Measurements from ENCODE around the gene THUMPD1.
A peak's percentile ranks its signal among the peaks of the same experiment; 100 is the strongest.
"Not testable (repeated sequence)": the region's sequence is repeated elsewhere in the genome, so short reads cannot be mapped to it uniquely, and the experiment has no call there.

The THUMPD1 gene

DNA sequence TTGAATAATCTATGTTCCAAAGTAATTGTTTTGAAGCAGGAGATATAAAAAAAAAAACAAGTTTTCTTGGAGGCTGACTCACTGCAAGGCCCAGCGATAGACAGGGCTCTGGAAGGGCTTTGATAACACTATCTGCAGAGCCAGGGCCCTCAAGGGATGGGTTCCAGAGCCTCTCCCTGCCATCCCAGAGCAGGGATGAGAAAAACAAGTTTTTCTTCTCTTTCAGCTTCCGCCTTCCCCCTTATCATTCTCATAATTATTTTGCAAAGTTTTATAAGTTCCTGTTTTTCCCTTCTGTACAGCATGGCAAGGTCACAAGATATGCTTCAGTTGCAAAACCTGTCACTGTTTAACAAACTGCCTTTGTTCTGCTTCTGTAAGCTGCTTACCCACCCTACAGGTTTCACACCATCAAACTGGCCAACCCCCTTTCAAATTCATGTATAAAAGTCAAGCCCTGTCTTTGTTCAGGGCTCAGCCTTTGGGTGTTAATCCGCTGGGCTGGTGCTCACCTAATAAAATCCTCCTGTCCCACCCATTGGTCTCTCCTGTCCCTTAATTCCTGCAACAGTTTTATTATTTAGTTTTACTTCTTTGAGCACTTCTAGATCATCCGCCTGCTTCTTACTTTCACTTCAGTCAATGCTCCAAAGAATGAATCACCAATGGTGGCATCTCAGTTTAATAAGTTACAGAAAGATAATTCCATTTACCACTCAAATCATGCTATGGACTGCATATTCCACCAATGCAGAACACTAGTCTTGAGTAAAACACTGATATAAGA is 5.6 kb upstream of the THUMPD1 start:
- DNase-seq, result no peak

DNA sequence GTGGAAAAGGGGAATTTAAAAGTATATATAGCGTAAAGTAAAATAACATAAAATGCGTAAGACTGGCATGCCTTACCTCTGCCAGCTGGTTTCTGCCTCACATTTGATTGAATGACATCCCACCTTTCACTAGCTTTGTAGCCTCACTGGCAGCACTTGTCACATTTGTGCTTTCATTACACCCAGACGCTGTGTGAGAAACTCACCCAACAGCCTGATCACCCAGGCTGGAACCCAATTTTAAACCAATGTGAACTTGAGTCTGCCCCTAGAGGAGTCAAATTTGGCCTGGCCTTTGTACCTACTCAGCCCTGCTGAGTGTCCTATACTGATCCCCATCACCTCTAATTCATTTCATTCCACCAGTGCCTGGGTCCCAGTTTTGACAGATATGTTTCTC is 4.8 kb upstream of the THUMPD1 start:
- no peak for DNase-seq

DNA sequence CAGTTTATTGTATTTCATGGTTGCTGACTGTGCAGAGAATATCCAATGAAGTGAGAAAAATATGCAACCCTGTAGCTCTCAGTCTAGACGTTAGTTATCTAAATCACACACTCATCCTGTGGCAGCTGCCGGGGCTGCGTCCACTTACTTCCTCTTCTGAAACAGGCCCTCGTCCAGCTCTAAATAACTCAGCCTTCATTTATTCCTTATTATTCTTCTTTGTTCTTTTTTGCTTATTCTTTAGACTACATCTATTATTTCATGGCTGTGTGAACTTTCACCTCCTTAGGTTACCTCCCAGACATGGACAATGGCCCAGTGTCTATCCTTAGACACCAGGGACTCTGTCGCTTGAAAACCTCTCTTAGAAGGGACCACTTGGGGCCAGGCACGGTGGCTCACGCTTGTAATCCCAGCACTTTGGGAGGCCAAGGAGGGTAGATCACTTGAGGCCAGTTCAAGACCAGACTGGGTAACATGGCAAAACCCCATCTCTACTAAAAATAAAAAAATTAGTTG is 3.4 kb upstream of the THUMPD1 start:
- no peak for DNase-seq

DNA sequence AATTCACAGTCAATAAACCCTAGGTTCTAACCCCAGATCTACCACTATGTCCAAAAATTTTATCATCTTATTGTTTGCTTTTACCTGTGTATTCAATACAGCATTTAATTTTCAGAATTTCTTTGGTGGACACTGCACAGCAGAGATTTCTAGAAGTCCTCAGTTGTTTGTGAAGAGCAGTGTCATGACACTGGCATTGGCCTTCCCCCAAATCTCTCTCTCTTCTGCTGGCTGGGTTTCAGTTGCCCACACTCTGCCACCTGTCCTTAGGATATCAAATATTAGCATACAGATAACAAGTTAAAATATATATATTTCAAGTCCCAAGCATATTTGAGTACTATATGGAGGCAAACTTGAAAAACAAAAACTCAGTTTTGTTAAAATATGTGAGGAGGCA is 2.0 kb upstream of the THUMPD1 start:
- no peak for DNase-seq

DNA sequence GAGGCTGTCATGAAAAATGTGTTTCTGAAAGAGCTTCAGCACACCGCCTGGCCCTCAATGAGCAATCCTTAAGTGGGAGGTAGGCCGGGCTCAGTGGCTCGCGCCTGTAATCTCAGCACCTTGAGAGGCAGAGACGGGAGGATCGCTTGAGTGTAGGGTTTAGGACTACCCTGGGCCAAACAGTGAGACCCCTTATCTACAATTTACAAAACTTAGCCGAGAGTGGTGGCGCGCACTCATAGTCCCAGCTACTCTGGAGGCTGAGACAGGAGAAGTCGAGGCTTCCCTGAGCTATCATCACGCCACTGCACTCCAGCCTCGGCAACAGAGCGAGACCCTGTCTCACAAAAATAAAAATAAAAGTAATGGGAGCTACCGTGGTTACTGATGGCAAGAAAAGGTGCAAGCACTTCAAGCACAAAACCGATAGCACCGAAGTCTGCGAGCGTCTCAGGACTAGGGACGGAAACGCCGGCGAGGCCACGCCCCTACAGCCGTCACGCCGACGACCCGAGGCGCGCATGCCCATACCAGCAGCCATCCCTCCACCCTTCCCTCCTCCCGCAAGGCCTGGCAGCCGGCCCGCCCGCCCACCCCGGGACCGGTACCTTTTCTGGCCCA is 607 bp downstream of the THUMPD1 start:
- peak; percentile 81 for DNase-seq

DNA sequence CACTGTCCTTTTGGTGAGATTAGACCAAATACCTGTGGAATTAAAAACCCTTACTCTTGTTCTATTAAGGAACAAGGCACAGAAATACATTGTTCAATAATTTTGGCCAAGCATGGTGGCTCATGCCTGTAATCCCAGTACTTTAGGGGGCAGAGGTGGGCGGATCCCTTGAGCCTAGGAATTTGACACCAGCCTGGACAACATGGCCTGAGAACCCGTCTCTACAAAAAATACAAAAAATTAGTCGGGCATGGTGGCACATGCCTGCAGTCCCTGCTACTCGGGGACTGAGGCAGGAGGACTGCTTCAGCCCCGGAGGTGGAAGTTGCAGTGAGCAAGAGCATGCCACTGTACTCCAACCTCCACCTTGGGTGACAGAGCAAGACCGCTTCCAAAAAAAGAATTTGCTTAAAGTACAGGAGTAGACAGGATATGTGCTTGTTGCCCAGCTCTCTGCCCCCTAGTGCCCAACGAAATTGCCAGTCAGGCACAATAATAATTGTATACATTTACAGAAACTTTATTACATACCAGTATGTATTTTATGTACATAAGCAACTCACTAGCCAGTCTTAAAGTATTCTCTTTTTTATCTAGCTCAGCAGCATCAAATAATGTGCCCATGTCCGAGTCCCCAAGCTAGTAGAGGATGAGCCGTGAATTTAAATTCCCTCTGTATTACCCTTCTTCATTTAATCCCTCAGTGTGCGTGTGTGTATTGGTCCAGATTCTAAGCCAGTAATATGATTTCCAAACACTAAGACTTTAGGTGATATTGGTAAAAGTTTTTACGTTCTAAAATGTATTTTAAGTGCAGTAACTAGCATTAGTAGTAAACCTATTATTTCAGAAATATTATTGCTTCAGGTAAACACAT is 1.4 kb downstream of the THUMPD1 start:
- no peak for DNase-seq

DNA sequence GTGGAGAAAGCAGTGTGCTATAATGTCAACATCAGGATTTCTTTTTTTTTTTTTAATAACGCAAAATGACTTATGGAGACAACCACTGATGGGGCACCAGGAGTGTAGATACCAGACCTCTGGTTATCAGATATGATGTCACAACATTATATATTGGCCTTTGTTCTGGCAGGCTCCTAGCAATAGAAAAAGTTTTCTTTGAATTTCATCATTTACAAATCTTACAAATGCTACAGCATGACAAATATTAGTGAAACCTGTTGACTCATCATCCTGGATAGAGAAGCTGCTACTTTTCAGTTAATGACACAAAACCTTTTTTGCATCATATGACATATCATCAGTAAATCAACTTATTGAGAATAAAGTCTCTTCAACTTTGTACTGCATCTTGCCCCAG is 6.1 kb downstream of the THUMPD1 start:
- DNase-seq, result no peak

DNA sequence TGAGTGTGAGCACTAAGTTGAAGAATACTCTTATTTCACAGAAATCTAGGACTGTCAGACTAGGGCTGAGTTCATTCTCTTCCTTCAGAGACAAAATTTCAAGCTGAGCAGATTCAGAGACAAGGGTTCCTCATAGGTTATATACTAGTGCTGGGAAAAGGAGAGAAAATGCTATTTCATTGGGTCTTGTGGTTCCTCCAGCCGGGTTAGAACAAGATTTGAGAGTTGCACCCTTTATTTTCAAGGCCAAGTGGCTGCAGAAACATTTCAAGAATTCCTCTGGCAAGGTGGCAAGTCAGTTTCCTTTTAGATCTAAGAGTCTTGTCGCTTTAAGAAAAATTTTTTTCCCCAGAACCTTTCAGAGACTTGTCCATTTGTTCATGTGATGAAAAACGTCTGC is 6.8 kb downstream of the THUMPD1 start:
- no peak for DNase-seq

DNA sequence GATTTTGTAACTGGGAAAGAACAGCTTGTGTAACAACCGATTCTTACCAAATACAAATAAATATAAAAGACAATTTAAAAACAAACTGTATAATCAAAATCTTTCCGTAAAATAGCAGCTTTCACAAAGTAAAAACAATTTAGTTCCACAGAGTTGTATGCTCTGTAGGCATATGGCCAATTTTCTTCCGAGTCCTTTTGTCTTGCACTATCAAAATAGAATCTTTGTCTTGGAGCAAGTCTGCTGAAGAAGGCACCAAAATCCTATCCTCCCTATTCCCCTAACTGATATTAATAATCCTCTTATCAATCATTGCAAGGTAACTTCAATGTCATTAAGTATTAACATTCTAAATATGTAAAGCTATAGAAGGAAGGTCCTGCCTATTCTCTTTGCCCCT is 7.6 kb downstream of the THUMPD1 start:
- no peak for DNase-seq

DNA sequence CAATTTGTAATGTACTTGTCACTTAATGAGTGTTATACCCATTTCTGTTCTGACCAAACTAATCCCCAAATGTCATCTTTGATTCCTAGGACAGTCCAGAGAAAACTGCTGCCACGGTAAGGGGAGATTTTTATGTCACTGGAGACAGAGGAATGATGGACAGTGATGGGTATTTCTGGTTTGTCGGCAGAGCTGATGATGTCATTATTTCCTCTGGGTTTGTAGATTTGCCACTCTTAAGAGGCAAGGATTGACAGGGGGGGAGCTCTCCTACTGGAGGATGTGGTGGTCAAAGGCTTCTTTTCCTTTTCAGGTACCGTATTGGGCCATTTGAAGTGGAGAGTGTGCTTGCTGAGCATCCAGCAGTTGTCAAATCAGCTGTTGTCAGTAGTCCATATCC is 12.5 kb downstream of the THUMPD1 start:
- DNase-seq, result no peak

DNA sequence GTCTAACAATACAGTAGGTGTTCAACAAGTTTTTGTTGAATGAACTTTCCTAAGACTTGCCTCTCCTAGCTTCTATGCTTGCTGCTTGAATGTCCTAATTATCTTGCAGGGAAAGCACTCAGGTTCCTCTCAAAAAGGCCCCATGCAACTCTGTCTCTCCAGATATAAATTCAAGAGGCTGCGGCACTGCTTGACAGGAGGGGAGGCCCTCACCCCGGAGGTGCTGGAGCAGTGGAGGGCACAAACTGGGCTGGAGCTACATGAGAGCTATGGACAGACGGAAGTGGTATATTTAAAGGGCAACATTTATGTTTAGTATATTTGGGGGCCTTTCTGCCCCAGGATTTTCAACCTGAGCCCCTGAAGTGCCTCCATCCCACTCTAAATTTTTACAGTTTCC is 14.4 kb downstream of the THUMPD1 start:
- DNase-seq, result no peak

DNA sequence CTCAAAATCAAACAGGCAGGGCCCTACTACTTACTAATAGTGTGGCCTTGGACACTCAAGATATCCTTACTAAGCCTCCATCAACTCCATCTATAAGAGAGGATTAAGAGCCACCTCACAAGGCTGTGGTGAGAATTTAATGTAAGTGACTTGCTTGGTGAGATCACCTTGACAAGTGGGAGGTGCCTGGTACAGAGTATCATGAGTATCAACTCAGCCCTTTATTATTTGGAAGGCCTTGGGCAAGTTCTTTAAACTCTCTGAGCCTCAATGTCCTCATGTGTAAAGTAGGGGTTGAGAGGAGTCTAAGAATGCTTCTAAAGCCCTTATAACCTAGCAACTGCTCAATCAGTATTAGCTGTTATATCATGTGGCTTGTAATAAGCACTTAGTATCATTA is 15.0 kb downstream of the THUMPD1 start:
- DNase-seq, result no peak

DNA sequence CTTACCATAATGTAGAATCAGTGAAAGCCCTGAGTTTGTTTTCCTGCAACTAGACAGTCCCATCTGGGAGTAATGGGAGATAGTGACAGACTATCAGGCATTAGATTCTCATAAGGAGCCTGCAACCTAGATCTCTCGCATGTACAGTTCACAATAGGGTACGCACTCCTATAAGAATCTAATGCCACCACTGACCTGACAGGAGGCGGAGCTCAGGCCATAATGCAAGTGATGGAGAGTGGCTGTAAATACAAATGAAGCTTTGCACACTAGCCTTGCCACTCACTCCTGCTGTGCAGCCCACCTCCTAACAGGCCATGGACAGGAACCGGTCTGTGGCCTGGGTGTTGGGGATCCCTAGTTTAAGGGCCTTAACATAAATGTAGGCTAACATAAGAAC is 21.4 kb downstream of the THUMPD1 start:
- no peak for DNase-seq

DNA sequence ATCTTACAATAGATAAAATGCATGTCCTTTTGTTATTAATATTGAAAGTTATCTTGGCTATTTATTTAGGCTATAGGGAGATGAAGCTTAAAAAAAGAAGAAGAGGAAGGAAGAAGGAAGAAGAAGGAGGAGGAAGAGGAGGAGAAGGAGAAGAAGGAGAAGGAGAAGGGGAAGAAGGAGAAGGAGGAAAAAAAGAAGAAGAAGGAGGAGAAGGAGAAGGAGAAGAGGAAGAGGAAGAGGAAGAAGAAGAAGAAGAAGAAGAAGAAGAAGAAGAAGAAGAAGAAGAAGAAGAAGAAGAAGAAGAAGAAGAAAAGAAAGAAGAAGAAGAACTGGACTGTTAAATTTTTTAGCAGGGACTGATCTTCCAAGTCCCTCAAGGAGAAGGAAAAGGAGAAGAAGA is 23.9 kb downstream of the THUMPD1 start:
- DNase-seq, result not testable (repeated sequence)

DNA sequence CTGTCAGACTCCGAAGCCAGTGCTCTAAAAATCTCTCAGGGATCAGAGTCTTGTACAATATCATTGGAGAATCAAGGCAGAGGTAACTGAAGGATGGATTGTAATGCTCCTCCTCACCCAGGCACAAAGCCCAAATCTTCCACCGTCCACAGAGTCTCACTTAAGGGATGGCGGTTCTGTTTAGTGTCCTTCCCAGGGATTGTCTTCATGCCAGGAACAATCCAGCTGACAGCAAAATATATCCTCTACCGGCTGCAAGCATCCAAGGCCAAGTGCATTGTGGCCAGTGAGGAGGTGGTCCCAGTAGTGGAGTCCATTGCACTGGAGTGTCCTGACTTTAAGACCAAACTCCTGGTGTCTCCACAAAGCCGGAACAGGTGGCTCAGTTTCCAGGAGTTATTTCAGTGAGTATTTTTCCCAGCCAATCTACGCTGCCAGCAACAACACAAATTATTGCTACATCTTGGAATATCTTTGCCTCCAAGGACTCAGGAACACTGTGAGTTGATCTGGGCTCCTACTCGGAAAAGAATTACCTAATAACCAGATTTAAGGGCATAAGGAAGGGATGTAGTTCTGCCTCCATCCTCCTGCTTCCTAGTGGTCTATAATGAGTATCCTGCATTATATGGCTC is 30.2 kb downstream of the THUMPD1 start:
- DNase-seq, result no peak

DNA sequence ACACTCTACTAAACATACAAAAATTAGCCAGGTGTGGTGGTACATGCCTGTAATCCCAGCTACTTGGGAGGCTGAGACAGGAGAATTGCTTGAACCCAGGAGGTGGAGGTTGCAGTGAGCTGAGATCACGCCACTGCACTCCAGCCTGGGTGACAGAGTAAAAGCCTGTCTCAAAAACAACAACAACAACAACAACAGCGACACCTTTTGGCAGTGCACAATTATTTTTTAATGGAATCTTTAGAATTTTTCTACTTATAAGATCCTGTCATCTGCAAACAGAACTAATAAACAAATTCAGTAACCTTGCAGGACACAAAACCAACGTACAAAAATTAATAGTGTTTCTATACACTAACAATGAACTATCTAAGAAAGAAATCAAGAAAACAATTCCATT is 33.5 kb downstream of the THUMPD1 start:
- not testable (repeated sequence) for DNase-seq

DNA sequence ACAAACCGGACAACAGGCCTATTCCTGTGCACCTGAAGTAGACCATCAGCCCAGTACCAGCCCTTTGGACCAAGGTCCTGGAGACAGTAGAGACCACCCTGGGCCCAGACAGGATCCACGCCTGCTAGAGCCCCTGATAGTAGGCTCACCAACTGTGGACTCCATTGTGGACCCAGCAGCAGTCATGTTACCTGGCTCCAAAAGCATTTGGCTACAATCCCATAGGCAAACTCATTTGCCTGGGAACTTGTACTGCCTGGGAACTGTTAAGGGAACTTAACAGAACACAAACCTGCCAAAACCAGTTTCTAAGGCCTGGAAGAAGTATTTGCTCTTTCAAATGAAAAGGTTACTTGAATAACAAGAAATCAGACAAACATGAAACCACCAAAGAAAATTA is 34.2 kb downstream of the THUMPD1 start:
- no peak for DNase-seq

DNA sequence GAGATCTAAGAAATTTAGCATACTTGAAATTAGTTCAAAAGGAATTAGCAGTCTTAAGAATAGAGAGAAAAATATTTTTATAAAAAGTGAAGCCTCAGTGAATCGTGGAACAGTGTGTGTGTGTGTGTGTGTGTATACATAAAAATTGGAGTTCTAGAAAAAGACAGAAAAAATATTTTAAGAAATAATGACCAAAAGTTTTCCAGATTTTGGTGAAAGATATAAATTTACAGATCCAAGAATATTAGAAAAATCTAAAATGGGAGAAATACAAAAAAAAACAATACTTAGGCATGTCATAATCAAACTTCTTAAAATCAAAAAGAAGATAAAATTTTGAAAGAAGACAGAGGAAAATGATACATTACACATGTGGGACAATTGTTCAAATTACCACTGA is 35.6 kb downstream of the THUMPD1 start:
- not testable (repeated sequence) for DNase-seq

DNA sequence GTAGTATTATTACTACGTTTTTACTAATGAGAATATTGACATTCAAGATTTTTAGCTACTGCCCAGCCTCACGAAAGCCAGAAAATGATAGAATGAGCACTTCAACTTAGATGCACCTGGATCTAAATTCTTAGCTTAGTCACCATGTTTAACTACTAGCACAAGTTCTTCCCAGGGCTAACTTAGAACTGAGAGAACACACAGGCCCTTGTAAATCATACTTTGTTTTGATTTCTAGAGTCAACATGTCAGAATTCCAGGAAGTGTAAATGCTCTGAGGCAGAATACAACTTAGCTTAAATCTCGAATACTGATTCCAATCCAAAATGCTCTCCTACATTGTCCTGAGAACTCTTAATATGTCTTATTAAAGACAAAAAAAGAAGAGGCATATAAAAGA is 37.3 kb downstream of the THUMPD1 start:
- DNase-seq, result no peak

DNA sequence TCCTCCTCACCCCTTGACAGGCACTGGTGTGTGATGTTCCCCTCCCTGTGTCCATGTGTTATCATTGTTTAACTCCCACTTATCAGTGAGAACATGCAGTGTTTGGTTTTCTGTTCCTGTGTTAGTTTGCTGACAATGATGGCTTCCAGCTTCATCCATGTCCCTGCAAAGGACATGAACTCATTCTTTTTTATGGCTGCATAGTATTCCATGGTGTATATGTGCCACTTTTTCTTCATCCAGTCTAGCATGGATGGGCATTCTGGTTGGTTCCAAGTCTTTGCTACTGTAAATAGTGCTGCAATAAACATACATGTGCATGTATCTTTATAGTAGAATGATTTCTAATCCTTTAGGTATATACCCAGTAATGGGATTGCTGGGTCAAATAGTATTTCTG is 39.9 kb downstream of the THUMPD1 start:
- DNase-seq, result not testable (repeated sequence)

DNA sequence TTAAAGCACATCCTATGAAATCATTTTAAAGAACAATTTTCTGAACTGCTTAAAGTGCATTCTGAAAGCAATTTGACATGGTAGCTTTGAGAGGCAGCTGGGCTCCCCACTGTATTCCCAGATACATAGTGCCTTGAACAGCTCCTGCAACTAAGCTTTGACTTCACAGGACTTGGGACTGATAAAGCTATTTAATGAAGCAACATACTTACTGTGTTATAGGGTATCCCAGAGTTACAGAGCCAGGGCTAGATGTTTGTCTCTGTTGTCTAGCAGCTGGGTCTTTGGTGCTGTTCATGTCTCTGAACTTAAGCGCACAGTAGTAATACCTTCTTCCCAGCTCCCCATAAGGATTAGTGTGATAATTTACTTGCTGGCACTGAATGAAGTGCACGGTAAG is 45.0 kb downstream of the THUMPD1 start:
- no peak for DNase-seq

DNA sequence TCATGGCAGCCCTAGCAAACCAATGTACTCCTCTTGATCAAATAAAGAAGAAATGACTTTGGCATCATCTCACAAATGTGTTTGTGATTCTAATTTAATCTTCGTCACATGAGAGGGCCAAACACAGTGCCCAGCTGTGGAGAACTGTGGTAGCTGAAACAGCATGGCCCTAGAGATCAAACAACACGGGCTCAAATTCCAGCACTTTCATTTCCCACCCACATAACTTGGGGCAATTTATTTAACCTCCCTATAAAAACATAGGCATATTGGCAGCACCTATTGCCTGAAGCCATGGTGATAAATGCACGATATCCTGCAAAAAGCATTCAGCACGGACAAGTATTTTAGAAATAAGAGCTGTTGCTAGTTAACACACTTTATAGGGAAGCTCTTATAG is 46.6 kb downstream of the THUMPD1 start:
- DNase-seq, result no peak

DNA sequence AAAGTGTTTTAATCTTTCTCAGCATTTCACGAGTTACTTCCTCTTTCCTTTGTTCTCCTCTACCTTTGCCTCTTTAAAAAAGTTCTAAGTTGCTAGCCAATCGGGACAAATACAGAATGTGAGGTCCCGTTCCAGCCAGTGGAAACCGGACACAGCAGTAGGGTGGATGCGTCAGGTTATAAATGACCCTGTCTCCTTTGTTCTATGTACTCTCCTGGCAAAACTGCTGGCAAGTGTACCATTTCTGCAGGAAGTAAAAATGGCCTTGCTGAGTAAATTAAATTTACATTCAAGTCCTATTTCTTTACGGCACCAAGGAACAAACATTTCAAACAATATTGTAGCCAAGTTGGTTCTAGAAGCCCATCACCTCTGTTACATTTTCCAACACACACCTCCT is 47.5 kb downstream of the THUMPD1 start:
- not testable (repeated sequence) for DNase-seq

Measured in effector CD8-positive, alpha-beta T cell (primary cell).